AG04450 (cell line): Measurements from ENCODE around the gene TADA2B. TPM values are rescaled to one million over a fixed set of nuclear protein-coding genes. Genes with fewer than 3 reads are reported as not detected.

Source experiments
- CTCF ChIA-PET: fragments of 300-600, 350-600 bp; formaldehyde crosslinking; extraction: SDS; loops from one replicate; lab custom pipeline; 2022; ENCODE audit warnings: antibody characterized with exemption, inconsistent platforms; lab: Charles Lee
- POLR2A ChIA-PET: fragments of 350-600 bp; formaldehyde crosslinking; extraction: SDS; loops from one replicate; lab custom pipeline; 2021; ENCODE audit warnings: antibody characterized with exemption, inconsistent platforms; lab: Yijun Ruan, JAX
- DNase-seq: peaks from one replicate; pipeline ENCODE4 v3.0.0-alpha.2; 2011; ENCODE audit warnings: low read depth, low spot score
- H3K27ac ChIP-seq: one replicate; pipeline ENCODE4 v1.5.1; 2012; ENCODE audit warnings: low read depth, low read length, control low read depth
- H3K27me3 ChIP-seq: one replicate; pipeline ENCODE4 v1.6.0; 2012; ENCODE audit warnings: low read length; ENCODE audit not compliant: control insufficient read depth, insufficient read depth
- H3K4me3 ChIP-seq: 2 replicates; pipeline ENCODE4 v1.5.1; 2011; ENCODE audit warnings: mild to moderate bottlenecking, low read depth, low read length, control low read depth
- H3K9me3 ChIP-seq: 2 replicates; pipeline ENCODE4 v1.5.1; 2012; ENCODE audit warnings: low read length; ENCODE audit not compliant: control insufficient read depth, insufficient read depth
- CTCF ChIP-seq: IDR thresholded peaks from 2 replicates; pipeline ENCODE4 v1.5.1; 2011; ENCODE audit warnings: low read depth, low read length, control low read depth, inconsistent platforms
- polyA plus RNA-seq: library from polyadenylated mRNA; depleted of rRNA; stranded (reverse); fragments of >200 nt; gene quantifications from 2 replicates; pipeline ENCODE4 v1.2.3, GENCODE V29; 2011

Gene TADA2B
- polyA plus RNA-seq, 1 experiment: 6.4 TPM

GRCh38 chr4:7073059-7073458 is 29.9 kb downstream of the TADA2B start:
- H3K9me3 ChIP-seq: no peaks in the 10 kb centered on the region; the same call in 1 of the 2 replicates
- CTCF ChIA-PET: interaction anchor here (1.7 kb wide), 1 partner anchor 29 kb away, joined by 9 read pairs; no protein-coding TSS in a partner anchor
- H3K4me3 ChIP-seq: no peak overlapping the region
- DNase-seq: no peak
- H3K27me3 ChIP-seq: peaks cover 14% of the 10 kb centered on the region
- no peak overlapping the region for H3K27ac ChIP-seq
- TF ChIP-seq CTCF: no peak
- POLR2A ChIA-PET: no interaction called here

DNA sequence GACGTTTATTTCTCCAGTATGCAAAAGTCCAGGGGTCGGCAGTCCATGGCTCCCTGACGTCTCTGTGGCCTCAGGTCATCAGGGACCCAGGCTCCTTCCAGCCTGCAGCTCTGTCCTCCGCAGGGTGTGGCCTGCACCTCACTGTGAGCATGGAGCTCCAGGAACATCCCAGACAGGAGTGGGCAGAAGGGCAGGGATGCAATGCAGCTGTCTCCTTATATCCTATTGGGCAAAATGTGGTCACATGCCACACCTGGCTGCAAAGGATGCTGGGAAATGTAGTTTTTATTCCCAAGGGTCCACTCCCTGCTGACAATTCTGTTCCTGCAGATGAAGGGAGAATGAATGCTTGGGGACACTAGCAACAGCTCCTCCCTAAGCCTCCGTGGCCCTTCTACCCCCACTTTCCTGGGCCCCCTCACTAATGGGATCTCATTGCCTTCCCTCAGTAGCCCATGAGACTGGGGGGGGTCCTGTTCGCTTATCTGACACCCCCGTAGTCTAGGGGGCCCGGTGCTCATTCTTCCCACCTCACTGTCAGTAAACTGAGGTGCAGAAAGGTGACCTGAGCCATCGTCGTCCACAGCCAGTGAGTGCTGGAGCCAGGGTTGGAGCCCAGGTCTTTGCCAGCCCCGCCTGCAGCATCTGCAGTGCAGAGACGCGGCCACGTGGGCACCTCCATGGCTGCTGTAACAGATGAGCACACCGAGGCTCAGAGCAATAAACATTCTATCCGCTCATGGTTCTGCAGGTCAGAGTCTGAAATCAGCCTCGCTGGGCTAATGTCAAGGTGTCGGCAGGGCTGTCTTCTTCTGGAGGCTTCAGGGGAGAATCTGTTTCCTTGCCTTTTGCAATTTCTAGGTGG is 30.6 kb downstream of the TADA2B start:
- no peak for DNase-seq
- Histone ChIP-seq H3K4me3 (no peak overlapping the region), H3K27ac (no peak overlapping the region), H3K9me3 (no peaks in the 10 kb centered on the region; the same call in 1 of the 2 replicates), H3K27me3 (peaks cover 14% of the 10 kb centered on the region)
- ChIA-PET POLR2A (no interaction called here), CTCF (interaction anchor here (0.7 to 1.7 kb wide), 2 partner anchors 28 to 29 kb away, joined by 4 to 9 read pairs; no protein-coding TSS in a partner anchor)
- TF ChIP-seq CTCF: no peak

DNA sequence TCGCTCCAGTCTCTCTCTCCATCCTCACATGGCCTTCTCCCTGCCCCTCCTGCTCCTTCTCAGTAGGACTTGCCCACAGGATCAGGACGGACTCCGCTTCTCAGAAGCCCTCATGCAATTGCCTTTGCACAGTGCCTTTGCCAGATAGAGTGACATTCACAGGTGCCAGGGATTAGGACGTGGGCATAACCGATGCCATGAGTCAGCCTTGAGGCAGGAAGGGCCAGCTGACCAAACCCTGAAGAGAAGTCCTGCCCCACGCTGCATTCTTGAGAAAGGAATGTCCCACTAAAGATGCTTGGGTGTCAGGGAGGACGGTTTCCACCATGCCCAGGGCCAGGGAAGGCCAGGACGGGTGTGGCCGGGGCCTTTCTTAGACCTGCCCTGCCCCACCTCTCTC is 31.3 kb downstream of the TADA2B start:
- ChIA-PET CTCF (interaction anchor here (0.6 kb wide), 1 partner anchor 27 kb away, joined by 4 read pairs; no protein-coding TSS in a partner anchor), POLR2A (interaction anchor here (0.7 to 1.6 kb wide), 2 partner anchors 30 to 61 kb away, joined by 3 to 5 read pairs; no protein-coding TSS in a partner anchor)
- no peaks in the 10 kb centered on the region; the same call in 1 of the 2 replicates for H3K9me3 ChIP-seq
- peaks cover 14% of the 10 kb centered on the region for H3K27me3 ChIP-seq
- H3K4me3 ChIP-seq: no peak overlapping the region
- no peak overlapping the region for H3K27ac ChIP-seq
- no peak for TF ChIP-seq CTCF
- no peak for DNase-seq

GRCh38 chr4:7075962-7076695 is 33.0 kb downstream of the TADA2B start:
- no peak for TF ChIP-seq CTCF

More at GRCh38 chr4:7075962-7076695, 33.0 kb downstream of the TADA2B start:
- Histone ChIP-seq H3K9me3 (no peaks in the 10 kb centered on the region; the same call in 1 of the 2 replicates), H3K27me3 (peaks cover 14% of the 10 kb centered on the region), H3K4me3 (no peak overlapping the region), H3K27ac (no peak overlapping the region)
- ChIA-PET CTCF (no interaction called here), POLR2A (interaction anchor here (1.6 kb wide), 1 partner anchor 59 kb away, joined by 3 read pairs; no protein-coding TSS in a partner anchor)
- DNase-seq: no peak
